Heart left ventricle (tissue), 13 donors: ENCODE results near the gene GOLGB1.

ENCODE experiments used
- POLR2A ChIP-seq, 2 donors: fragments of 450-650 bp; IDR thresholded peaks; one replicate each; pipeline ENCODE4 v1.6.1; 2017; ENCODE audit warnings: antibody characterized with exemption in 2 of 2, mild to moderate bottlenecking in 2 of 2, moderate library complexity in 2 of 2
- TF ChIP-seq, protein P1 (sequence below), 12 donors: fragments of 200-600 bp; sonication (generic) in 4 of 12; IDR thresholded peaks; one replicate each; pipeline versions ENCODE4 v1.5.0 to v1.8.0; 2018 to 2022; ENCODE audit warnings: antibody characterized with exemption in 12 of 12, mild to moderate bottlenecking in 5 of 12
- donor health status: ischemic (EF 13 %, LVEDD 7.1; RV severe dilation, severe dysfunction).
- donor health status: DM: no; HTN: yes; CAD: no.
- donor health status: DM: no; HTN: no; CAD: no.
- donor health status: ischemic (EF 25% LVEDD 6.9; RV normal size, moderate dysfunction).
- donor health status: ischemic (EF 25% LVEDD 5.7; RV mildly dilated, moderate dysfunction).
- donor health status: ischemic (EF 35%, LVEDD 5.7; RV mildly dilated, moderate dysfunction).
- donor health status: nonischemic (EF 11% LVEDD 7.7; RV severe dilation, severe dysfunction).
- donor health status: DM: yes; HTN: yes; CAD: no.
- donor health status: PGD.
- donor health status: ischemic (EF 29% LVEDD 5.4; RV normal size, mild dysfunction).
- donor health status: nonischemic (EF 23%, LVEDD 6.1; RV moderate dilation, normal function).

DNA sequence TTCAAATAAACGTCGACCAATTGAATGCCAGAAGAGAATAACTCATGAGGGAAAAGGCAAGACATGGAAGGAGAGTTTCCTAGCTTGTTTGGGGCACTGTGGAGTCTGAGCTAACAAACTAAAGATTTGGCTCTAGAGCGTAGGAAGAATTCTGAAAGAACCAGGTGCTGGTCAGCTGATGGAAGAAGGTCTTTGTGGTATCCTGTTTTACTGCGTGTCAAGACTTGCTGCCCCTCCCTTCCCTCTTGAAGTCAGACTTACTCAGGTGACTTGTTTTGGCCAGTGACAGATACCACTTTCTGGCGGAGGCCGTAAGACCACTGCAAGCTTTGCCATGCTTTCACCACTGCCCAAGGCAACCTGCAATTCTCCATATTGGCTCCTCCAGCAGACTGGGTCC, 88.2 kb downstream of the GOLGB1 start:
- TF ChIP-seq, protein P1, sequence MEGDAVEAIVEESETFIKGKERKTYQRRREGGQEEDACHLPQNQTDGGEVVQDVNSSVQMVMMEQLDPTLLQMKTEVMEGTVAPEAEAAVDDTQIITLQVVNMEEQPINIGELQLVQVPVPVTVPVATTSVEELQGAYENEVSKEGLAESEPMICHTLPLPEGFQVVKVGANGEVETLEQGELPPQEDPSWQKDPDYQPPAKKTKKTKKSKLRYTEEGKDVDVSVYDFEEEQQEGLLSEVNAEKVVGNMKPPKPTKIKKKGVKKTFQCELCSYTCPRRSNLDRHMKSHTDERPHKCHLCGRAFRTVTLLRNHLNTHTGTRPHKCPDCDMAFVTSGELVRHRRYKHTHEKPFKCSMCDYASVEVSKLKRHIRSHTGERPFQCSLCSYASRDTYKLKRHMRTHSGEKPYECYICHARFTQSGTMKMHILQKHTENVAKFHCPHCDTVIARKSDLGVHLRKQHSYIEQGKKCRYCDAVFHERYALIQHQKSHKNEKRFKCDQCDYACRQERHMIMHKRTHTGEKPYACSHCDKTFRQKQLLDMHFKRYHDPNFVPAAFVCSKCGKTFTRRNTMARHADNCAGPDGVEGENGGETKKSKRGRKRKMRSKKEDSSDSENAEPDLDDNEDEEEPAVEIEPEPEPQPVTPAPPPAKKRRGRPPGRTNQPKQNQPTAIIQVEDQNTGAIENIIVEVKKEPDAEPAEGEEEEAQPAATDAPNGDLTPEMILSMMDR (IDR thresholded peaks at IDR 0.05): no peak
- no peak for TF ChIP-seq POLR2A (IDR thresholded peaks at IDR 0.05)
